ENCODE data around the gene SUGT1. TPM values are rescaled to one million over a fixed set of nuclear protein-coding genes. Genes with fewer than 3 reads are reported as not detected.

The SUGT1 gene
- total RNA-seq = 75.7 TPM

DNA sequence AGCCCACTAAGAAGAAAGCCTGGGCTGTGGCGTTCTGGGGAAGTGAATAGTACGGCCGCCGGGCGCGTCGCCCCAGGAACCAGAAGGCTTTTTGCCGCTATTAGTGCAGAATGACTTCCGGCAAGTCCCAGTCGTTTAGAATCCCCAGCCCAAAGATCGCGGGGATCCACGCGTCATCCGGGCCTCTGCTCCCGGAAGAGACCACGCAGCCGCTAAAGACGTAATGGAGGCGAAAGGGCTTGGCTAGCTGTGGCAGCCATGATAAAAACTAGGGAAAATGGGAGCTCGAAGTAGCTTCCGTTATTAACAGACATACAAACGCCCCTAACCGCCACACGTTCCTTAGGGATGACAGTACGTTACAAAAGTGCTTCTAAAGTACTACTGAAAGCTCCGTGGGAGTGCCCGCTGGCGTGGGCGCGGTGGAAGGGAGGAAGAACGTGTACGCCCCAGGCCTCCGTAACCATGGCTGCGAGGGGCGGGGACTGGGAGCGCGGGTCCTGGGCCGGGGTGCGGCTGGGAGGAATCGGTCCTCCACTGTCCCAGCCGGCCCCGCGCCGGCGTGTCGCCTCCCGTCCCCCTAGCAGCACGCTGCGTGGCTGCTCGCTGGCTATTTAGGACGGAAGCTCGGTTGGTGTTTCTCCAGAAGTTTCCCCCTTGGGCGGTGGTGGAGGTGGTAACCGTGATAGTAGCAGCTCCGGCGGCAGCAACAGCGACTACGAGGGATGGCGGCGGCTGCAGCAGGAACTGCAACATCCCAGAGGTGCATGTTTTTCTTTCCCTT is at the start of gene SUGT1:
Gene SUGT1 (plus strand): TSS at position 641 of the 784 bp plus-strand sequence. CDS start 85 bp downstream, at position 726.

DNA sequence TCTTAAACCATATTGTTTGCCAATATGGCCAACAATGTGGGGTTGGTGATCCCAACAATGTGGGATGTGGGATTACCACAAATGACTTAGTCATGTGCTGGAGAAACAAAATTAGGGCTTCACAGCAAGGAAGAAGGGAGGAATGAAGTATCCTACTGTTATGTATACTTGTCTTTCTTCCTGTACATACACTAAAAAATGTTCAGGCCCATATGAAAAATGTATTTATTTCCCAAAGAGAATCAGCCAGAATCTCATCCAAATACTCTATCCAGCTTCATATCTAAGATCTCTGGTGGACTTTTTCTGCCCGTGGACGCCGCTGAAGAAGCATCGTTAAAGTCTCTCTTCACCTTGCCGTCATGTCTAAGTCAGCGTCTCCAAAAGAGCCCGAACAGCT is 10.5 kb upstream of the SUGT1 start, which contains the start of gene HNRNPA1L2:
Gene HNRNPA1L2 (plus strand): TSS at position 301 of the 400 bp plus-strand sequence. CDS start 62 bp downstream, at position 363.

DNA sequence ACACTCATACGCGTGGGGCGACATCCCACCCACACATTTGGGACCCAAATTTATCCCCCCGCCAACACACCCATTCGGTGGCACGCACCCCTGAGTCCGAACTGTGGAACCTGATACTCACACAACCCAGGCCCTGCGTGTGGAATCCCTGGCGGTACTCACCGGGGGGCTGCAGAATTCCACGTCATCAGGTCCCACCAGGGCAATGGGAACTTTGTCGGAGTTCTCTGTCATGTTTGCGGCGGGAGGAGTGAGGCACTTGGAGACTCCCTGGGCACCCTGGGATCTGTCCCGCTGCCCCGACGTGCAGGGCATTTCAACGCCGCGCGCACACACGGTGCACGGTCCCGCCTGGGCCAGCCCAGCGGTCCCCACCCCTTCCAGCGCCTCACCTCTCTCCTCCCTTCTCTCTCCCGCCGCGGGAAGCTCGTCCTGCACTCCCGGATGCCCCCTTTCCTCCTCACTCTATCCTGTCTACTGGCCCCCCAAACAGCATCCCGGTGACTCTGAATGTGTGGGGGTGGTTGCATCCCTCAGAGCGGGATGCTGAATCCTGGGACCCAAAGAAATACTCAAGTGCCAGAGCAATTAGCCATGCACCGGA is 86.9 kb downstream of the SUGT1 start, which contains the start of gene CNMD:
Gene CNMD (minus strand): TSS at position 353 of the 604 bp plus-strand sequence. CDS start 119 bp downstream, at position 234.

Other genes starting within 250 kb of the SUGT1 start
- gene THSD1, start 246.7 kb upstream of the SUGT1 start, total RNA-seq = 12.7 TPM
- gene VPS36, start 202.2 kb upstream of the SUGT1 start, total RNA-seq = 57.0 TPM
- 36.2 TPM for gene CKAP2, start 197.4 kb upstream of the SUGT1 start, total RNA-seq
- 15.5 TPM for gene HNRNPA1L2, start 10.4 kb upstream of the SUGT1 start, total RNA-seq
- gene CNMD, start 87.0 kb downstream of the SUGT1 start, total RNA-seq = 6.0 TPM
- 34.6 TPM for gene PCDH8, start 195.8 kb downstream of the SUGT1 start, total RNA-seq